BJ (cell line): ENCODE measurements around the gene STX7. TPM values are rescaled to one million over a fixed set of nuclear protein-coding genes. Genes with fewer than 3 reads are reported as not detected.

Source experiments
- CTCF ChIA-PET: fragments of 350-600 bp; formaldehyde crosslinking; extraction: SDS; loops from one replicate; lab custom pipeline; 2021; ENCODE audit warnings: antibody characterized with exemption, inconsistent platforms; lab: Yijun Ruan, JAX
- POLR2A ChIA-PET: fragments of 300-600 bp; sonication (Branson Sonifier 250); formaldehyde crosslinking; extraction: SDS; loops from one replicate; lab custom pipeline; 2021; ENCODE audit warnings: antibody characterized with exemption; lab: Charles Lee
- DNase-seq: peaks from one replicate; pipeline ENCODE4 v3.0.0-alpha.2; 2011; ENCODE audit warnings: low read depth
- H3K27me3 ChIP-seq: 2 replicates; pipeline ENCODE4 v1.6.0; 2011; ENCODE audit warnings: low read length; ENCODE audit not compliant: control insufficient read depth, insufficient read depth
- H3K36me3 ChIP-seq: 2 replicates; pipeline ENCODE4 v1.5.1; 2011; ENCODE audit warnings: low read length; ENCODE audit not compliant: control insufficient read depth, insufficient read depth
- H3K4me3 ChIP-seq: 2 replicates; pipeline ENCODE4 v1.5.1; 2011; ENCODE audit warnings: low read depth, mild to moderate bottlenecking, control low read depth, low read length
- CTCF ChIP-seq: IDR thresholded peaks from 2 replicates; pipeline ENCODE4 v1.5.1; 2011; ENCODE audit warnings: low read depth, mild to moderate bottlenecking, control low read depth, inconsistent platforms, low read length, moderate library complexity; ENCODE audit not compliant: insufficient read depth
- polyA plus RNA-seq: library from polyadenylated mRNA; depleted of rRNA; stranded (reverse); fragments of >200 nt; gene quantifications from 2 replicates; pipeline ENCODE4 v1.2.3, GENCODE V29; 2011

Gene STX7
- polyA plus RNA-seq, 1 experiment, result 31.0 TPM

- Histone ChIP-seq H3K36me3 (peaks cover 10% of the 10 kb centered on the region), H3K4me3 (no peak overlapping the region), H3K27me3 (no peaks in the 10 kb centered on the region)
- DNase-seq, result no peak
- ChIA-PET POLR2A (no interaction called here), CTCF (interaction anchor here (0.7 to 1.5 kb wide), 3 partner anchors 9 to 182 kb away, joined by 3 read pairs; no protein-coding TSS in a partner anchor)
- TF ChIP-seq CTCF, result no peak
These were observed 51.0 kb downstream of the STX7 start for GRCh38 chr6:132461958-132462357.

- no peak for TF ChIP-seq CTCF
These were observed 53.3 kb downstream of the STX7 start for GRCh38 chr6:132459605-132459952.

GRCh38 chr6:132458887-132459604 is 53.9 kb downstream of the STX7 start:
- no peak for TF ChIP-seq CTCF
- Histone ChIP-seq H3K4me3 (no peak overlapping the region), H3K36me3 (peaks cover 10% of the 10 kb centered on the region), H3K27me3 (no peaks in the 10 kb centered on the region)
- ChIA-PET CTCF (no interaction called here), POLR2A (no interaction called here)
- DNase-seq, result no peak

More at GRCh38 chr6:132459605-132459952, 53.3 kb downstream of the STX7 start:
- ChIA-PET CTCF (no interaction called here), POLR2A (no interaction called here)
- no peak overlapping the region for H3K4me3 ChIP-seq
- H3K36me3 ChIP-seq, result peaks cover 10% of the 10 kb centered on the region
- no peaks in the 10 kb centered on the region for H3K27me3 ChIP-seq
- no peak for DNase-seq

GRCh38 chr6:132456700-132457143 is 56.2 kb downstream of the STX7 start:
- ChIA-PET POLR2A (interaction anchor here (0.6 kb wide), 1 partner anchor 1138 kb away, joined by 3 read pairs; no protein-coding TSS in a partner anchor), CTCF (interaction anchor here (0.8 to 2.8 kb wide), 4 partner anchors 11 to 177 kb away, joined by 3 to 12 read pairs (median 4); no protein-coding TSS in a partner anchor)
- TF ChIP-seq CTCF, result 0 out of 2 replicates have a peak, but pooled peaks have one; percentile 19
- Histone ChIP-seq H3K36me3 (peaks cover 4% of the 10 kb centered on the region), H3K4me3 (no peak overlapping the region), H3K27me3 (no peaks in the 10 kb centered on the region)
- no peak for DNase-seq

- POLR2A ChIA-PET, result no interaction called here
- CTCF ChIA-PET, result interaction anchor here (1.2 to 3.3 kb wide), 4 partner anchors 10 to 167 kb away, joined by 3 to 13 read pairs (median 6); no protein-coding TSS in a partner anchor
- no peak for DNase-seq
These were observed 66.1 kb downstream of the STX7 start for GRCh38 chr6:132446855-132447241.

More at GRCh38 chr6:132446855-132447241, 66.1 kb downstream of the STX7 start:
- no peaks in the 10 kb centered on the region for H3K36me3 ChIP-seq
- no peak overlapping the region for H3K4me3 ChIP-seq
- TF ChIP-seq CTCF, result no peak
- no peaks in the 10 kb centered on the region for H3K27me3 ChIP-seq
